GM12878 (cell line): ENCODE measurements around the gene CYREN. TPM values are rescaled to one million over a fixed set of nuclear protein-coding genes. Genes with fewer than 3 reads are reported as not detected.

ENCODE experiments used
- ATAC-seq: fragments of 200-7000 bp; cut with Tn5 transposase; 3 replicates; pipeline ENCODE4 v1.9.1; 2020; ENCODE audit warnings: mild to moderate bottlenecking, moderate library complexity
- BruUV-seq: library from RNA; stranded (reverse); fragments of 400-500 nt; replicated peaks from 2 replicates; lab custom pipeline; 2021; lab: Mats Ljungman, UMichigan
- CTCF ChIA-PET: fragments of 300-600 bp; sonication (Branson Sonifier 250); formaldehyde crosslinking; extraction: SDS; loops from one replicate; lab custom pipeline; 2021; ENCODE audit warnings: inconsistent platforms; lab: Yijun Ruan, JAX
- POLR2A ChIA-PET: fragments of 350-600 bp; formaldehyde crosslinking; extraction: SDS; loops from one replicate; lab custom pipeline; 2021; ENCODE audit warnings: inconsistent platforms; lab: Charles Lee
- RAD21 ChIA-PET: fragments of 300-600 bp; sonication (Branson Sonifier 250); formaldehyde crosslinking; loops from one replicate; lab custom pipeline; 2023; ENCODE audit warnings: antibody characterized with exemption; ENCODE audit not compliant: unreplicated experiment; lab: Charles Lee
- SMC1A ChIA-PET: fragments of 300-600 bp; sonication (Branson Sonifier 250); formaldehyde crosslinking; loops from one replicate; lab custom pipeline; 2023; ENCODE audit not compliant: unreplicated experiment, uncharacterized antibody; lab: Charles Lee
- DNase-seq: peaks from one replicate; pipeline ENCODE4 v3.0.0-alpha.2; 2011; ENCODE audit warnings: low read depth, low spot score
- FAIRE-seq: peaks from 3 replicates; lab custom pipeline; 2011; peaks lifted over from hg19 to GRCh38; lab: Jason Lieb, UNC
- H2AFZ ChIP-seq: 2 replicates; pipeline ENCODE4 v1.6.0; 2011; ENCODE audit warnings: low read depth, low read length, control low read depth; ENCODE audit not compliant: control insufficient read depth
- H3K27ac ChIP-seq: 2 replicates; pipeline ENCODE4 v1.5.1; 2011; ENCODE audit warnings: control low read depth; ENCODE audit not compliant: control insufficient read depth, insufficient read depth
- H3K27me3 ChIP-seq, 2 experiments: replicated peaks in 1 of 2; 2 replicates each; pipeline versions ENCODE4 v1.6.0 to v1.6.1; 2011; ENCODE audit warnings: low read length in 1 of 2; ENCODE audit not compliant: control insufficient read depth in 2 of 2, insufficient read depth in 2 of 2
- H3K36me3 ChIP-seq, 2 experiments: 2 replicates each; pipeline ENCODE4 v1.5.1; 2011; ENCODE audit warnings: low read length in 1 of 2; ENCODE audit not compliant: control insufficient read depth in 2 of 2, insufficient read depth in 2 of 2
- H3K4me1 ChIP-seq: 2 replicates; pipeline ENCODE4 v1.6.1; 2011; ENCODE audit warnings: mild to moderate bottlenecking, low read length, moderate library complexity, mixed read lengths; ENCODE audit not compliant: control insufficient read depth, insufficient read depth
- H3K4me2 ChIP-seq: 2 replicates; pipeline ENCODE4 v1.6.0; 2011; ENCODE audit warnings: control low read depth; ENCODE audit not compliant: control insufficient read depth, insufficient read depth
- H3K4me3 ChIP-seq: fragments of 200-600 bp; sonication (generic); 2 replicates; pipeline ENCODE4 v1.5.1; 2016
- H3K79me2 ChIP-seq: 2 replicates; pipeline ENCODE4 v1.6.0; 2011; ENCODE audit warnings: low read length; ENCODE audit not compliant: control insufficient read depth, insufficient read depth
- H3K9ac ChIP-seq: 2 replicates; pipeline ENCODE4 v1.8.0; 2011; ENCODE audit warnings: low read length, control low read depth, mixed read lengths; ENCODE audit not compliant: control insufficient read depth, insufficient read depth
- H3K9me3 ChIP-seq: replicated peaks from 3 replicates; pipeline ENCODE4 v1.5.1; 2011; ENCODE audit warnings: mild to moderate bottlenecking, low read length; ENCODE audit not compliant: control insufficient read depth, insufficient read depth
- H4K20me1 ChIP-seq: 2 replicates; pipeline ENCODE4 v1.6.0; 2011; ENCODE audit not compliant: control insufficient read depth, insufficient read depth
- BCL11A ChIP-seq: IDR thresholded peaks from 2 replicates; pipeline ENCODE4 v1.6.1; 2011; ENCODE audit warnings: low read depth, low read length
- BCLAF1 ChIP-seq: fragments of 450-650 bp; IDR thresholded peaks from 2 replicates; pipeline ENCODE4 v1.6.1; 2017; ENCODE audit warnings: antibody characterized with exemption, mild to moderate bottlenecking, moderate library complexity
- BRCA1 ChIP-seq: IDR thresholded peaks from 2 replicates; pipeline ENCODE4 v1.6.1; 2011; ENCODE audit warnings: low read depth, low read length, improper control_type of control experiment
- CREM ChIP-seq: IDR thresholded peaks from 2 replicates; pipeline ENCODE4 v1.6.1; 2014; ENCODE audit warnings: antibody characterized with exemption, low read depth
- DPF2 ChIP-seq: fragments of 450-650 bp; IDR thresholded peaks from 2 replicates; pipeline ENCODE4 v1.6.1; 2017; ENCODE audit warnings: mild to moderate bottlenecking
- FOS ChIP-seq: IDR thresholded peaks from 3 replicates; pipeline ENCODE4 v1.6.1; 2011; ENCODE audit warnings: borderline replicate concordance; ENCODE audit not compliant: insufficient read length; ENCODE audit errors: extremely low read depth
- IRF5 ChIP-seq: fragments of 450-650 bp; IDR thresholded peaks from 2 replicates; pipeline ENCODE4 v1.6.1; 2017; ENCODE audit warnings: borderline replicate concordance
- LARP7 ChIP-seq: fragments of 450-650 bp; IDR thresholded peaks from 2 replicates; pipeline ENCODE4 v1.6.1; 2017; ENCODE audit warnings: mild to moderate bottlenecking
- NFXL1 ChIP-seq: fragments of 450-650 bp; IDR thresholded peaks from 2 replicates; pipeline ENCODE4 v1.6.1; 2017; ENCODE audit warnings: antibody characterized with exemption, mild to moderate bottlenecking, borderline replicate concordance
- NFYA ChIP-seq: IDR thresholded peaks from 2 replicates; pipeline ENCODE4 v1.6.1; 2011; ENCODE audit warnings: low read depth, mild to moderate bottlenecking, low read length, improper control_type of control experiment, borderline replicate concordance
- NRF1 ChIP-seq: conservative IDR thresholded peaks from 2 replicates; pipeline ENCODE4 v1.6.1; 2011; ENCODE audit warnings: mild to moderate bottlenecking, low read depth, low read length, improper control_type of control experiment
- PKNOX1 ChIP-seq: fragments of 450-650 bp; IDR thresholded peaks from 2 replicates; pipeline ENCODE4 v1.6.1; 2016; ENCODE audit warnings: mild to moderate bottlenecking
- RAD51 ChIP-seq: fragments of 450-650 bp; IDR thresholded peaks from 2 replicates; pipeline ENCODE4 v1.6.1; 2016; ENCODE audit warnings: moderate library complexity, mild to moderate bottlenecking, inconsistent platforms
- SP1 ChIP-seq: IDR thresholded peaks from one replicate; pipeline ENCODE4 v1.6.1; 2011; ENCODE audit warnings: low read depth, low read length
- TCF3 ChIP-seq: IDR thresholded peaks from 2 replicates; pipeline ENCODE4 v1.6.1; 2012; ENCODE audit warnings: low read depth, mild to moderate bottlenecking, low read length, borderline replicate concordance; ENCODE audit not compliant: insufficient read depth
- ZBTB11 ChIP-seq: fragments of 450-650 bp; formaldehyde crosslinking; IDR thresholded peaks from 2 replicates; pipeline ENCODE4 v1.5.0; 2022; ENCODE audit warnings: mild to moderate bottlenecking, missing genetic modification characterization
- ZNF24 ChIP-seq: fragments of 450-650 bp; IDR thresholded peaks from 2 replicates; pipeline ENCODE4 v1.6.1; 2017; ENCODE audit warnings: antibody characterized with exemption, mild to moderate bottlenecking
- WGBS: methylation state at CpG from one replicate; pipeline ENCODE4 v1.1.6; 2016; ENCODE audit warnings: low lambda C conversion rate; ENCODE audit not compliant: insufficient replicate concordance, insufficient coverage; ENCODE audit errors: missing lambda C conversion rate; 5-methylcytosine and 5-hydroxymethylcytosine counted together
- in situ Hi-C: fragments of 300-500 bp; cut with MboI; formaldehyde crosslinking; loops from 9 replicates; pipeline ENCODE4 v1.14.3; 2018; ENCODE audit warnings: mixed read lengths
- intact Hi-C: fragments of 100-400 bp; cut with micrococcal nuclease; formaldehyde crosslinking; loops from one replicate; pipeline ENCODE4 v1.14.2; 2022; ENCODE audit not compliant: unreplicated experiment
- polyA plus RNA-seq, 11 experiments: library from polyadenylated mRNA; depleted of rRNA in 4 of 11; unstranded in 6 of 11; stranded (reverse) in 5 of 11; fragments of >200 nt; fragmentation: Nextera tagmentation in 4 of 11; fragmentation: Illumina TruSeq in 1 of 11; extraction: Ambion mirVana in 4 of 11; extraction: Trizol in 1 of 11; gene quantifications; 1 replicate in 1 of 11; 2 replicates in 10 of 11; pipeline versions ENCODE4 v1.2.1 to v1.2.3, GENCODE V29; 2011 to 2016; ENCODE audit warnings: inconsistent platforms in 2 of 11, missing spikeins in 2 of 11, low read depth in 1 of 11
- total RNA-seq, 4 experiments: library from RNA; depleted of rRNA in 3 of 4; stranded (reverse); fragments of >200 nt in 3 of 4; fragmentation: Illumina TruSeq in 1 of 4; extraction: Trizol in 1 of 4; gene quantifications; 2 replicates each; pipeline versions ENCODE4 v1.2.1 to v1.2.3, GENCODE V29; 2013 to 2021

Gene CYREN
- total and polyA plus RNA-seq, 10 of the 15 experiments (the other 5 are each of a cell fraction or from before 2014, with no cell fraction given), result 8.7 to 64.3 (median 55.7) TPM

GRCh38 chr7:135193615-135194081 is 23.1 kb upstream of the CYREN start:
- Histone ChIP-seq H3K9ac (no peak overlapping the region), H3K79me2 (peaks cover 3% of the 10 kb centered on the region; the same call in 1 of the 2 replicates), H3K9me3 (no peaks in the 10 kb centered on the region), H3K4me2 (no peak overlapping the region), H4K20me1 (no peaks in the 10 kb centered on the region), H3K27me3 (no peaks in the 10 kb centered on the region), H3K4me1 (peaks cover 9% of the 10 kb centered on the region), H3K27ac (no peak overlapping the region), H2AFZ (no peak overlapping the region), H3K4me3 (no peak overlapping the region), H3K36me3 (peaks cover 25 to 39% of the 10 kb centered on the region in 2 experiments)
- SMC1A ChIA-PET, result interaction anchor here (1.2 kb wide), 1 partner anchor 12 kb away, joined by 3 read pairs; no protein-coding TSS in a partner anchor
- no peak for DNase-seq
- 90% methylated on average over 10 of the region's 10 CpGs for WGBS
- no TSS peak for BruUV-seq
- RAD21 ChIA-PET, result no interaction called here
- intact Hi-C loops (no loop called here), in situ Hi-C loops (no loop called here)
- no peak for FAIRE-seq
- ATAC-seq, result no peak
- POLR2A ChIA-PET, result interaction anchor here (1.6 to 2.6 kb wide), 2 partner anchors 10 to 54 kb away, joined by 4 to 12 read pairs; no protein-coding TSS in a partner anchor
- CTCF ChIA-PET, result interaction anchor here (1.1 kb wide), 1 partner anchor 207 kb away, joined by 4 read pairs; the partner anchor contains the start of gene AGBL3
- no peak for TF ChIP-seq NFYA
- TF ChIP-seq LARP7, result no peak
- TF ChIP-seq ZNF24, result no peak
- TF ChIP-seq FOS, result no peak
- no peak for TF ChIP-seq CREM
- TF ChIP-seq IRF5, result no peak
- TF ChIP-seq RAD51, result no peak
- TF ChIP-seq SP1, result no peak
- no peak for TF ChIP-seq BCL11A
- no peak for TF ChIP-seq NFXL1
- TF ChIP-seq DPF2, result no peak
- TF ChIP-seq BCLAF1, result no peak
- TF ChIP-seq PKNOX1, result no peak
- no peak for TF ChIP-seq NRF1
- TF ChIP-seq TCF3, result no peak
- TF ChIP-seq ZBTB11 (CRISPR knock-in tag), result no peak
- no peak for TF ChIP-seq BRCA1
